Heart left ventricle (tissue), 16 donors: Measurements from ENCODE around the gene SLC6A9. TPM values are rescaled to one million over a fixed set of nuclear protein-coding genes. Genes with fewer than 3 reads are reported as not detected.

Source experiments
- ATAC-seq, 4 donors: fragments of 200-7000 bp; cut with Tn5 transposase; one replicate each; pipeline ENCODE4 v1.9.1; 2020 to 2022; ENCODE audit warnings: moderate library complexity in 4 of 4, mild to moderate bottlenecking in 3 of 4, moderate number of reproducible peaks in 1 of 4
- DNase-seq, 5 donors: peaks; one replicate each; pipeline ENCODE4 v3.0.0-alpha.2; 2020
- H3K27ac ChIP-seq, 12 donors: fragments of 200-600 bp; sonication (generic) in 4 of 12; one replicate each; pipeline versions ENCODE4 v1.5.0 to v1.8.0; 2016 to 2022; ENCODE audit warnings: mild to moderate bottlenecking in 2 of 12
- H3K27me3 ChIP-seq, 9 donors: fragments of 200-600 bp; sonication (generic) in 2 of 9; one replicate each; pipeline versions ENCODE4 v1.5.1 to v1.8.0; 2016 to 2022; ENCODE audit warnings: mild to moderate bottlenecking in 3 of 9
- H3K36me3 ChIP-seq, 9 donors: fragments of 200-600 bp; sonication (generic) in 2 of 9; one replicate each; pipeline versions ENCODE4 v1.5.0 to v1.8.0; 2018 to 2022; ENCODE audit warnings: mild to moderate bottlenecking in 2 of 9
- H3K4me1 ChIP-seq, 12 donors: fragments of 200-600 bp; sonication (generic) in 4 of 12; one replicate each; pipeline versions ENCODE4 v1.5.0 to v1.8.0; 2016 to 2022; ENCODE audit warnings: mild to moderate bottlenecking in 3 of 12
- H3K4me3 ChIP-seq, 12 donors: fragments of 200-600 bp; sonication (generic) in 4 of 12; one replicate each; pipeline versions ENCODE4 v1.5.0 to v1.8.0; 2017 to 2022; ENCODE audit warnings: mild to moderate bottlenecking in 9 of 12, moderate library complexity in 4 of 12
- H3K9me3 ChIP-seq, 12 donors: fragments of 200-600 bp; sonication (generic) in 4 of 12; one replicate each; pipeline versions ENCODE4 v1.5.0 to v1.8.0; 2016 to 2022; ENCODE audit warnings: mild to moderate bottlenecking in 1 of 12
- CTCF ChIP-seq, 12 donors: fragments of 200-600 bp; sonication (generic) in 4 of 12; IDR thresholded peaks; one replicate each; pipeline versions ENCODE4 v1.5.0 to v1.8.0; 2018 to 2022; ENCODE audit warnings: antibody characterized with exemption in 12 of 12, mild to moderate bottlenecking in 5 of 12
- POLR2A ChIP-seq, 2 donors: fragments of 450-650 bp; IDR thresholded peaks; one replicate each; pipeline ENCODE4 v1.6.1; 2017; ENCODE audit warnings: antibody characterized with exemption in 2 of 2, mild to moderate bottlenecking in 2 of 2, moderate library complexity in 2 of 2
- WGBS, 4 donors: extraction: QIAGEN DNeasy Blood & Tissue Kit in 2 of 4; methylation state at CpG; one replicate each; pipeline versions ENCODE4 v1.1.5 to v1.1.7; 2013 to 2018; 5-methylcytosine and 5-hydroxymethylcytosine counted together
- intact Hi-C, 10 donors: fragments of 100-400 bp; cut with DNase I; formaldehyde crosslinking; loops; one replicate each; pipeline versions ENCODE4 v1.11.1 to v1.14.2; 2022
- polyA plus RNA-seq, 2 donors: library from polyadenylated mRNA; stranded (reverse); fragments of 200-250 nt; gene quantifications; one replicate each; pipeline ENCODE4 v1.2.3, GENCODE V29; 2013
- total RNA-seq, 9 donors: library from RNA; depleted of rRNA in 2 of 9; stranded (reverse); fragments of >200 nt in 2 of 9; fragmentation: NEBNext Ultra II Directional in 3 of 9; extraction: Animal tissue kit (Norgen Biotek cat#: 25700) in 3 of 9; gene quantifications; one replicate each; pipeline versions ENCODE4 v1.1.0 to v1.2.4, GENCODE V29; 2016 to 2023
- donor health status: ischemic (EF 13 %, LVEDD 7.1; RV severe dilation, severe dysfunction).
- donor health status: healthy with polysubstance abuse.
- donor health status: DM: no; HTN: yes; CAD: no.
- donor health status: DM: no; HTN: no; CAD: no.
- donor health status: ischemic (EF 25% LVEDD 6.9; RV normal size, moderate dysfunction).
- donor health status: ischemic (EF 25% LVEDD 5.7; RV mildly dilated, moderate dysfunction).
- donor health status: healthy.
- donor health status: DM: yes; HTN: yes; CAD: no.
- donor health status: ischemic (EF 35%, LVEDD 5.7; RV mildly dilated, moderate dysfunction).
- donor health status: nonischemic (EF 11% LVEDD 7.7; RV severe dilation, severe dysfunction).
- donor health status: DM: yes; HTN: yes; CAD: no.
- donor health status: PGD.
- donor health status: ischemic (EF 29% LVEDD 5.4; RV normal size, mild dysfunction).
- donor health status: nonischemic (EF 23%, LVEDD 6.1; RV moderate dilation, normal function).

SLC6A9 gene
- total and polyA plus RNA-seq, 11 donors = 0.61 to 2.4 (median 1.1) TPM

DNA sequence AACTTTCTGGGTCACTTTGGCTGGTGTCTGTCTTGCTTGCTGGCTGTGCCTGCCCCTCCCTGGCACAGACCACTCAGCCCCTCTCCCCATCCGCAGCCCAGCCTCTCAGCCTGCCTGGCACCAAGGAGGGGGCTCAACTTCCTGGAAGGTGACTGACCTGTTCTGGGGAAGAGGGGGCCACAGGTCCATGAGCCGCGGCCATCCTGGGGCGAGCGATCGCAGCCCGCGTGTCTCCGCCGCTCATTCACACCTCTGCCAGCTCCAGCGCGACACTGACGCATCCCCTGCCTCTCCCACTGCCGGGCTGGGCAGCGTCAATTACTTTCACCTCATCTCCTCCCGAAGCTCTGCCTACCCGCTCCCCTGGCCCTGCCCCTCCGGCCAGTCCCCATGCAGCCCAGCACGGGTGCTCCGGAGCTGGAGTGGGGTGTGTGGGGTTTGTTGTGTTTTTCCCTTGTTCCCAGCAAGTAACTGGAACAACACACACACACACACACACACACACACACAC, 14.3 kb downstream of the SLC6A9 start:
- Histone ChIP-seq H3K4me1 (peaks cover 0 to 20% (median 0%) of the 10 kb centered on the region in 12 donors), H3K4me3 (no peak overlapping the region), H3K27ac (no peak overlapping the region), H3K9me3 (no peaks in the 10 kb centered on the region), H3K36me3 (no peaks in the 10 kb centered on the region), H3K27me3 (no peaks in the 10 kb centered on the region)
- TF ChIP-seq POLR2A (IDR thresholded peaks at IDR 0.05) (no peak), CTCF (IDR thresholded peaks at IDR 0.05) (no peak)
- DNase-seq (peak in 1 of 5 donors; percentile 10), ATAC-seq (no peak)
- intact Hi-C loops = no loop called here
- 72 to 88% (median 82%) methylated on average over 18 to 20 of the region's 20 CpGs for WGBS, 4 donors

DNA sequence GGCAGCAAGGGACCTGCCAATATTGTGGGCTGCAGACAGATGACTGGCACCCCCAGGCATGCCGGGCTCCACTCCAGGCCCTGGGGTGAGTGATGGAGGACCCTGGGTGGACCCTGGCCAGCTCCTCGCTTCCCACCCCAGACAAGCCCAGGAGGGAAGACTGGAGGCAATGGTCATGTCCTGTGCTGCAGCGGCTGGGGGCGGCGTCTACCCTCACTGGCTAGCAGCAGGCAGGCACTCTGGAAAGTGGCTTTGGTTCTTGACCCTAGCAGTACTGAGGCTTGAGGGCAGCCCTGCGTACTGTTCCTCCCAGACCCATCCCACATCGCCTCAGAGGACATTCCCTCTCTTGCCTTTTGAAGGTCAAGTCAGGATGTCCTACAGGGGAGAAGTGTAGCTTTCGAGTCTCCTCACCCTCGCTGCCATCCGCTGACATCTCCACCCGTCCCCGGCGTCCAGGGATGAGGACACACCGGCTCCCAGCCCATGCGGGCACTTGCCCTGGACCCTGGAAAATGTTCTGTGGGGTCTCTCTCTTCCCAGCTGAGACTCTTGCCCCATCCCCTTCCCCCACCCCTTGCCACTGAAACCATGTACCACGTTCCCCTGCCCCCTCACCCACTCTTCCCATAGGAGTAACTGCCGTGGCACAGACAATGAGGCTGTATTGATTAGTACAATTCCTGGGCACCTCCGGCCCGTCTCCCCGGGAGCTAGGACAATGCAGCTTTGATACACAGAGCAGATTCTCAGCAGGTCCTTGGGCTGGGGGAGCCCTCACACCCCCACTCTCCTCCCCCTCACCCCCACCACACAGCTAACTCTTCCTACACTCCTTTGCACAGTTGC, 15.0 kb downstream of the SLC6A9 start:
- Histone ChIP-seq H3K27ac (no peak overlapping the region), H3K27me3 (no peaks in the 10 kb centered on the region), H3K4me3 (no peak overlapping the region), H3K9me3 (no peaks in the 10 kb centered on the region), H3K4me1 (peaks cover 0 to 20% (median 0%) of the 10 kb centered on the region in 12 donors), H3K36me3 (no peaks in the 10 kb centered on the region)
- intact Hi-C loops = no loop called here
- WGBS, 4 donors = 87 to 93% (median 91%) methylated on average over 16 to 20 of the region's 20 CpGs
- ATAC-seq = no peak
- DNase-seq = peak in 2 of 5 donors; percentile 14 to 39
- TF ChIP-seq POLR2A (IDR thresholded peaks at IDR 0.05) = no peak
- TF ChIP-seq CTCF (IDR thresholded peaks at IDR 0.05) = no peak

GRCh38 chr1:44015206-44015605, 16.1 kb downstream of the SLC6A9 start:
- peaks cover 0 to 20% (median 0%) of the 10 kb centered on the region in 12 donors for H3K4me1 ChIP-seq
- no peaks in the 10 kb centered on the region for H3K27me3 ChIP-seq
- no peak overlapping the region for H3K4me3 ChIP-seq
- ATAC-seq = peak in 3 of 4 donors; percentile 52 to 70 (median 59)
- no peak for TF ChIP-seq POLR2A (IDR thresholded peaks at IDR 0.05)
- no peak for TF ChIP-seq CTCF (IDR thresholded peaks at IDR 0.05)
- intact Hi-C loops = no loop called here
- no peaks in the 10 kb centered on the region for H3K36me3 ChIP-seq
- peak overlapping the region in 1 of 12 donors; percentile 13 for H3K27ac ChIP-seq
- peak in 1 of 5 donors; percentile 55 for DNase-seq
- WGBS, 4 donors = 36 to 69% (median 48%) methylated on average over 2 to 3 of the region's 3 CpGs
- H3K9me3 ChIP-seq = no peaks in the 10 kb centered on the region

DNA sequence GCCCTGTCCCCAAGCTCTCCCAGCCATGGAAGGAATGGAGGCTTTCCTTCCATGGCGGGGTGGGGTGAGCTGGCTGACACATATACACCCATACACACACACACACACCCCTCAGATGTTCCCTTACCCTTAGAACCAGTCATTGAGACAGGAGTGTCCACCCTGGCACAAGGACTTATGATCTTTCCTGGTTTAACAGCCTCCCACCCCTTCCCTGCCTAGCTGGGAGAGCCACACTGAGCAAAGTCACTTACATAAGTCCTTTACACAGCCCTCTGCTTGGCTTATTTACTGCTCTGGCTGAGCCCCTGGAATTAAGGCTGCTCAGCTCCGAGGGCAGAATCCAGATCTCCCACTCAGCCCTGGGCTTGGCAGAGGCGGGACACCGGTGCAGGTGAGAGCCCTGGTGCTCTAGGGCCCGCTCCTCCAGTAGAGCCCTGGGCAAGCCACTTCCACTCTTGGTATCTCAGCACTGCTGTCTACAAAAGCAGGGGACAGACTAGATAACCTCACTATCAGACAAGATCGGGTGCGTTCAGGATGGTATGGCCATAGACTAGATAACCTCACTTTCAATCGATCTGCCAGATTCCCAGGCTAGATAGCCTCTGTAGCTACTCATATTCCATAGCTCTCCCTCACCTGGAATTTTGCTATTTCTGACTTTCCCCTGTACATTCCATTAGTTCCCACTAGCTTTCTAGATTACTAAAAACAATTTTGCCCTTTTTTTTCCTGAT, 16.7 kb downstream of the SLC6A9 start:
- TF ChIP-seq CTCF (IDR thresholded peaks at IDR 0.05) (no peak), POLR2A (IDR thresholded peaks at IDR 0.05) (no peak)
- DNase-seq (no peak), ATAC-seq (peak in 1 of 4 donors; percentile 20)
- WGBS, 4 donors = 60 to 69% (median 66%) methylated on average over 8 of the region's 8 CpGs
- H3K4me1 ChIP-seq = peaks cover 0 to 20% (median 0%) of the 10 kb centered on the region in 12 donors
- H3K4me3 ChIP-seq = no peak overlapping the region
- H3K9me3 ChIP-seq = no peaks in the 10 kb centered on the region
- H3K36me3 ChIP-seq = no peaks in the 10 kb centered on the region
- no peak overlapping the region for H3K27ac ChIP-seq
- no peaks in the 10 kb centered on the region for H3K27me3 ChIP-seq
- intact Hi-C loops = no loop called here
